Transverse colon (tissue), 4 donors: ENCODE measurements around the gene DENND1C. TPM values are rescaled to one million over a fixed set of nuclear protein-coding genes. Genes with fewer than 3 reads are reported as not detected.

Source experiments
- DNase-seq: peaks from one replicate; pipeline ENCODE4 v3.0.0-alpha.2; 2019
- H3K27ac ChIP-seq, 4 donors: fragments of 200-600 bp; sonication (generic); 2 replicates each; pipeline ENCODE4 v1.5.1; 2016 to 2018; ENCODE audit warnings: inconsistent platforms in 4 of 4
- H3K27me3 ChIP-seq: fragments of 200-600 bp; sonication (generic); 2 replicates; pipeline ENCODE4 v1.5.1; 2017; ENCODE audit warnings: inconsistent platforms
- H3K36me3 ChIP-seq, 4 donors: fragments of 200-600 bp; sonication (generic); 2 replicates each; pipeline ENCODE4 v1.5.1; 2017 to 2019; ENCODE audit warnings: inconsistent platforms in 4 of 4
- H3K4me1 ChIP-seq, 4 donors: fragments of 200-600 bp; sonication (generic); 2 replicates each; pipeline ENCODE4 v1.5.1; 2017 to 2020; ENCODE audit warnings: inconsistent platforms in 4 of 4
- H3K4me3 ChIP-seq, 4 donors: fragments of 200-600 bp; sonication (generic); 1 replicate in 1 of 4; 2 replicates in 3 of 4; pipeline versions ENCODE4 v1.5.1 to v1.6.1; 2017 to 2019; ENCODE audit warnings: inconsistent platforms in 4 of 4
- H3K9me3 ChIP-seq, 2 donors: fragments of 200-600 bp; sonication (generic); 2 replicates each; pipeline ENCODE4 v1.5.1; 2017 to 2019; ENCODE audit warnings: inconsistent platforms in 2 of 2
- EP300 ChIP-seq: sonication (generic); formaldehyde crosslinking; IDR thresholded peaks from one replicate; pipeline ENCODE4 v1.6.1; 2017; ENCODE audit warnings: antibody characterized with exemption, low read depth
- POLR2A ChIP-seq: fragments of 450-650 bp; IDR thresholded peaks from one replicate; pipeline ENCODE4 v1.6.1; 2016; ENCODE audit warnings: antibody characterized with exemption, mild to moderate bottlenecking, moderate library complexity
- POLR2AphosphoS5 ChIP-seq, 3 donors: sonication (generic); formaldehyde crosslinking; IDR thresholded peaks; one replicate each; pipeline ENCODE4 v1.6.1; 2016; ENCODE audit warnings: antibody characterized with exemption in 3 of 3
- WGBS, 2 donors: methylation state at CpG; one replicate each; pipeline ENCODE4 v1.1.5; 2018; ENCODE audit warnings: low coverage in 1 of 2; 5-methylcytosine and 5-hydroxymethylcytosine counted together
- in situ Hi-C, 4 donors: fragments of 200-750 bp; cut with MboI; loops; one replicate each; pipeline versions ENCODE4 v1.15.0 to v1.15.1; 2017; ENCODE audit warnings: low sequenced_read_pairs in 3 of 4, low pct_ligation_motif_present in 1 of 4, low pct_unique_long_range_greater_than_20kb in 1 of 4
- intact Hi-C: fragments of 100-400 bp; cut with DNase I; formaldehyde crosslinking; loops from one replicate; pipeline ENCODE4 v1.15.1; 2023; ENCODE audit warnings: low total_unique reads
- total RNA-seq, 4 donors: library from RNA; depleted of rRNA; stranded (reverse); fragments of >200 nt; gene quantifications; one replicate each; pipeline ENCODE4 v1.1.0, GENCODE V29; 2016
- TF ChIP-seq, protein P1 (sequence below), 5 experiments: fragments of 200-600 bp in 3 of 5; fragments of 450-650 bp in 2 of 5; sonication (generic) in 3 of 5; IDR thresholded peaks; 1 replicate in 2 of 5; 2 replicates in 3 of 5; pipeline ENCODE4 v1.5.1; 2016 to 2017; ENCODE audit warnings: antibody characterized with exemption in 5 of 5, inconsistent platforms in 3 of 5, mild to moderate bottlenecking in 2 of 5, moderate library complexity in 1 of 5

DENND1C gene
- total RNA-seq, 4 donors from 2014 or later: 0.40 to 7.5 (median 5.0) TPM

- H3K27ac ChIP-seq: no peak overlapping the region
- DNase-seq: no peak
Observed at GRCh38 chr19:6446452-6446851, 35.1 kb downstream of the DENND1C start.

DNA sequence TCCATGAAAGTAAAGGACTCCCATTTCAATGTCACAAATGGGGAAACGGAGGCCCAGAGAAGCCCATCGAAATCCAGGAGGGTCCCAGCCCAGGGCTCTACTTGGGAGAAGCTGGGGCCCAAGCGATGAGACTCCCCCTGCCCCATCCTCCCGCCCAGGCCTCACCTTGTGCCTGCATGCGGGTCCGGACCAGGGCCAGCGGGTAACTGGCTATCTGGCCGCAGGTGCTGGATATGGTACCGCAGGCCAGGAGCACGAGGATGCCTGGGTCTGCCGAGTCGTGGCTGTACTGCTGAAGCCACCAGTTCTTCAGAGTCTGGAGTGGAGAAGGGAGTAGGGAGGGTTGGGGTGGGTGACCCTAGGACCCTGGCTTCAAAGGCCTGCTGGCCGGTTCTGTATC, 37.6 kb downstream of the DENND1C start:
- WGBS, 2 donors: 90% methylated on average over 11 of the region's 13 CpGs; no CpG with 5 or more reads in 1 of the 2 donors

More at GRCh38 chr19:6446452-6446851, 35.1 kb downstream of the DENND1C start:
- no peak for TF ChIP-seq POLR2A
- TF ChIP-seq, protein P1, sequence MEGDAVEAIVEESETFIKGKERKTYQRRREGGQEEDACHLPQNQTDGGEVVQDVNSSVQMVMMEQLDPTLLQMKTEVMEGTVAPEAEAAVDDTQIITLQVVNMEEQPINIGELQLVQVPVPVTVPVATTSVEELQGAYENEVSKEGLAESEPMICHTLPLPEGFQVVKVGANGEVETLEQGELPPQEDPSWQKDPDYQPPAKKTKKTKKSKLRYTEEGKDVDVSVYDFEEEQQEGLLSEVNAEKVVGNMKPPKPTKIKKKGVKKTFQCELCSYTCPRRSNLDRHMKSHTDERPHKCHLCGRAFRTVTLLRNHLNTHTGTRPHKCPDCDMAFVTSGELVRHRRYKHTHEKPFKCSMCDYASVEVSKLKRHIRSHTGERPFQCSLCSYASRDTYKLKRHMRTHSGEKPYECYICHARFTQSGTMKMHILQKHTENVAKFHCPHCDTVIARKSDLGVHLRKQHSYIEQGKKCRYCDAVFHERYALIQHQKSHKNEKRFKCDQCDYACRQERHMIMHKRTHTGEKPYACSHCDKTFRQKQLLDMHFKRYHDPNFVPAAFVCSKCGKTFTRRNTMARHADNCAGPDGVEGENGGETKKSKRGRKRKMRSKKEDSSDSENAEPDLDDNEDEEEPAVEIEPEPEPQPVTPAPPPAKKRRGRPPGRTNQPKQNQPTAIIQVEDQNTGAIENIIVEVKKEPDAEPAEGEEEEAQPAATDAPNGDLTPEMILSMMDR (IDR thresholded peaks at IDR 0.05): no peak
- no peak for TF ChIP-seq EP300
- no peak for TF ChIP-seq POLR2AphosphoS5 (IDR thresholded peaks at IDR 0.05)
- no peaks in the 10 kb centered on the region for H3K4me1 ChIP-seq
- peaks cover 0 to 15% (median 0%) of the 10 kb centered on the region in 4 donors for H3K36me3 ChIP-seq
- H3K4me3 ChIP-seq: no peak overlapping the region
- in situ Hi-C loops: no loop called here
- WGBS, 2 donors: 98% methylated on average over 3 of the region's 3 CpGs; no CpG with 5 or more reads in 1 of the 2 donors
- H3K27me3 ChIP-seq: no peaks in the 10 kb centered on the region
- intact Hi-C loops: no loop called here
- H3K9me3 ChIP-seq: no peaks in the 10 kb centered on the region

DNA sequence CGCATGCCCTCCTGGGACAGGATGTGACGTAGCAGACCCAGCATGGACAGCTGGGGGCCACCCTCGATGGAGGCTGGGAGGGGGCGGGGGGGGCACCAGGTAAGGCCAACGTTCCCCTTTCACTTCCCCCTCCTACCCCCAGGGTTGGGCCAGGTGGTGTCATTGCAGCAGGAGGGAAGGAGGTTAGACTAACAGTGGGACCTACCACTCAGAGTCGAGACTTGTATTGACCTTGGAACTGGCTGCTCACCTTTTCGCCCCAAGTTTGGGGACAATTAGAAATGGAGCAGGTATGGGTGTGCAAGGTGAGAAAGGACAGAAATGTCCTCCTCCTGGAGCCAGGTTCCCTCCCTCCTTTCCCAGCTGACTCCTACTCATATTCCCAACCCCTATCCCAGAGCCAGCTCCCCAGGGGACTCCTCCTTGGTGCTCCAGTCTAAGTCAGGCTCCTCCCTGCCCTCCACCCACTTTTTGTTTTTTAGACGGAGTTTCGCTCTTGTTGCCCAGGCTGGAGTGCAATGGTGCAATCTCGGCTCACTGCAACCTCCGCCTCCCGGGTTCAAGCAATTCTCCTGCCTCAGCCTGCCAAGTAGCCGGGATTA, 39.4 kb downstream of the DENND1C start:
- no peaks in the 10 kb centered on the region for H3K4me1 ChIP-seq
- in situ Hi-C loops: no loop called here
- 85 to 100% methylated on average over 1 to 13 of the region's 13 CpGs for WGBS, 2 donors
- TF ChIP-seq EP300 (no peak), POLR2AphosphoS5 (IDR thresholded peaks at IDR 0.05) (no peak)
- no peaks in the 10 kb centered on the region for H3K27me3 ChIP-seq
- no peak overlapping the region for H3K4me3 ChIP-seq
- peaks cover 0 to 15% (median 0%) of the 10 kb centered on the region in 4 donors for H3K36me3 ChIP-seq
- intact Hi-C loops: no loop called here
- H3K9me3 ChIP-seq: no peaks in the 10 kb centered on the region
- no peak overlapping the region for H3K27ac ChIP-seq
- DNase-seq: no peak

More for the DNA sequence above, 37.6 kb downstream of the DENND1C start:
- H3K9me3 ChIP-seq: no peaks in the 10 kb centered on the region
- in situ Hi-C loops (no loop called here), intact Hi-C loops (no loop called here)
- TF ChIP-seq POLR2A (no peak), EP300 (no peak), POLR2AphosphoS5 (IDR thresholded peaks at IDR 0.05) (no peak)
- TF ChIP-seq, protein P1 (IDR thresholded peaks at IDR 0.05): no peak
- no peak for DNase-seq
- no peak overlapping the region for H3K4me3 ChIP-seq
- no peaks in the 10 kb centered on the region for H3K27me3 ChIP-seq
- no peaks in the 10 kb centered on the region for H3K4me1 ChIP-seq
- H3K36me3 ChIP-seq: peaks cover 0 to 15% (median 0%) of the 10 kb centered on the region in 4 donors
- H3K27ac ChIP-seq: no peak overlapping the region

DNA sequence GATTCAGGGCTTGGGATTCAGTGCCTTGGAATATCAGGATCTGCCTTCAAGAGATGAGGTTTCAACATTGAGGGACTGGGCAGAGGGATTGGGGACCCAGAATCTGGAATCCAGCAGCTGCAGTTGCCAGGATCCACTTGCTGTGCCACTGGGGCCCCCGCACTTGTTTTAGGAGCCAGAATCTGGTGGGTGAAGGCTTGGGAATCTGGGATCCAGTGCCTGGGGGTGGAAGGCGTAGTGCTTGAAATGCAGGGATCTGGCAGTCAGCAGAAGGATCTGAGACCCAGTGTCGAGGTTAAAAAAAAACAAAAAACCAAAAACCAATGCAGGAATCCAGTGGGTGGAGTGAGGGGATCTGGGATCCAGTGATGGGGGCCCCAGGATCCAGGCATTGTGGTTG, 40.7 kb downstream of the DENND1C start:
- Histone ChIP-seq H3K36me3 (peaks cover 0 to 13% (median 0%) of the 10 kb centered on the region in 4 donors), H3K27me3 (no peaks in the 10 kb centered on the region), H3K9me3 (no peaks in the 10 kb centered on the region), H3K4me1 (no peaks in the 10 kb centered on the region), H3K27ac (no peak overlapping the region), H3K4me3 (no peak overlapping the region)
- no peak for DNase-seq
- WGBS, 2 donors: 87% methylated on average over 3 of the region's 3 CpGs; no CpG with 5 or more reads in 1 of the 2 donors
- intact Hi-C loops: no loop called here
- TF ChIP-seq POLR2AphosphoS5 (IDR thresholded peaks at IDR 0.05) (no peak), EP300 (no peak), POLR2A (no peak)
- in situ Hi-C loops: no loop called here

- no peak for DNase-seq
- Histone ChIP-seq H3K36me3 (peaks cover 0 to 4% (median 0%) of the 10 kb centered on the region in 4 donors), H3K9me3 (no peaks in the 10 kb centered on the region), H3K4me3 (no peak overlapping the region), H3K27me3 (no peaks in the 10 kb centered on the region), H3K27ac (no peak overlapping the region), H3K4me1 (no peaks in the 10 kb centered on the region)
- intact Hi-C loops: no loop called here
- TF ChIP-seq EP300: no peak
- no peak for TF ChIP-seq POLR2AphosphoS5 (IDR thresholded peaks at IDR 0.05)
- TF ChIP-seq POLR2A: no peak
- TF ChIP-seq, protein P1 (IDR thresholded peaks at IDR 0.05): no peak
- in situ Hi-C loops: no loop called here
- 85% methylated on average over 4 of the region's 4 CpGs; no CpG with 5 or more reads in 1 of the 2 donors for WGBS, 2 donors
Observed at GRCh38 chr19:6439743-6440142, 41.8 kb downstream of the DENND1C start.
